M059J (cell line): ENCODE results near the gene BCL6. TPM values are rescaled to one million over a fixed set of nuclear protein-coding genes. Genes with fewer than 3 reads are reported as not detected.
A peak's percentile ranks its signal among the peaks of the same experiment; 100 is the strongest.

Experiments used
- DNase-seq: peaks from one replicate; pipeline ENCODE4 v3.0.0-alpha.2; 2012; ENCODE audit warnings: low read depth
- total RNA-seq: library from RNA; depleted of rRNA; stranded (reverse); fragments of >200 nt; shearing (Covaris generic); gene quantifications from 2 replicates; pipeline ENCODE4 v1.2.3, GENCODE V29; 2014; rRNA removed

Gene BCL6
- total RNA-seq, 1 experiment from 2014 or later = 19.2 TPM

GRCh38 chr3:187677604-187678003, 67.7 kb downstream of the BCL6 start:
- peak; percentile 70 for DNase-seq

GRCh38 chr3:187673012-187673411, 72.3 kb downstream of the BCL6 start:
- DNase-seq = peak; percentile 60

Other genes starting within 250 kb of the BCL6 start
- gene SST, start 75.1 kb downstream of the BCL6 start, total RNA-seq = 0.62 and 0.94 TPM in 2 replicates
- not detected in 2 replicates for gene RTP2, start 42.9 kb downstream of the BCL6 start, total RNA-seq